CD4-positive, alpha-beta T cell treated with Interleukin-21 for 1 hour (primary cell): ENCODE results near the gene NRXN3.

ENCODE experiments used
- DNase-seq: peaks from one replicate; pipeline ENCODE4 v3.0.0-alpha.2; 2020

The NRXN3 gene

DNA sequence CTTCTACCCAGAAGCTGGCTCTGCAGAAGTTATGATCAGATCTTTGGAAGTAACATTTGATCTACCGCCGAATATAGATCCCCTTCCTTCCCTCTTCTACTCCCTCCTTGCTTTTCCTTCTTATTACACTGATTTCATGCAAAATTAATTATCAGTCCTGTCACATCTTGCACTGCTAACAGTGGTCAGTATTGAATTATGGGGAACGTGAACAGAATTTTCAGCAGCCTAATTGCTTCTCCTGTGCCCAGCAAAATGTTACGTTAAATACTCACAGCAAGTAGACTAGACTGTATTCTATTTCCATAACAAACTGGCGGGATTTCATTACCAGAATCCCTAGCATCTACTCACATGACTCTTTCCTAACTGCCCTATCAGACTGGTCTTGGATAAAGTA, 1444.3 kb downstream of the NRXN3 start:
- DNase-seq, result no peak

DNA sequence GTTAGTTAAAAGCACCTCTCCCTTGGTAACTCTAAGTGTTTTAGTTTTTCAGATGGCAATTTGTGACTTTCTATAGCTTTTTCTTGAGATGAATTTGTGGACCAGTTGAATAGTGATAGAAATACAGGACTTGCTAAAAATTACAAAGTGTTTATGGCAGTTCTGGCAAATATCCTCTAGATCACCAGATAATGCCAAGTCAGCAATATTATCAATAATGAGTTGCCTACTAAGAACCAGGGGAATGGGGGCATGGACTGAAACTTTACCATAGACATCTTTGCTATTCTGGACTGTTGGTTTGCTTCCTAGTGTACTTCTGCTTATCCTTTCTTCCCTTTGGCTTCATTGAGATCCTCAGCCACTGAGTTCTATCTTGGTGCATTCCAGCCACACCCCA, 1456.9 kb downstream of the NRXN3 start:
- DNase-seq, result no peak

DNA sequence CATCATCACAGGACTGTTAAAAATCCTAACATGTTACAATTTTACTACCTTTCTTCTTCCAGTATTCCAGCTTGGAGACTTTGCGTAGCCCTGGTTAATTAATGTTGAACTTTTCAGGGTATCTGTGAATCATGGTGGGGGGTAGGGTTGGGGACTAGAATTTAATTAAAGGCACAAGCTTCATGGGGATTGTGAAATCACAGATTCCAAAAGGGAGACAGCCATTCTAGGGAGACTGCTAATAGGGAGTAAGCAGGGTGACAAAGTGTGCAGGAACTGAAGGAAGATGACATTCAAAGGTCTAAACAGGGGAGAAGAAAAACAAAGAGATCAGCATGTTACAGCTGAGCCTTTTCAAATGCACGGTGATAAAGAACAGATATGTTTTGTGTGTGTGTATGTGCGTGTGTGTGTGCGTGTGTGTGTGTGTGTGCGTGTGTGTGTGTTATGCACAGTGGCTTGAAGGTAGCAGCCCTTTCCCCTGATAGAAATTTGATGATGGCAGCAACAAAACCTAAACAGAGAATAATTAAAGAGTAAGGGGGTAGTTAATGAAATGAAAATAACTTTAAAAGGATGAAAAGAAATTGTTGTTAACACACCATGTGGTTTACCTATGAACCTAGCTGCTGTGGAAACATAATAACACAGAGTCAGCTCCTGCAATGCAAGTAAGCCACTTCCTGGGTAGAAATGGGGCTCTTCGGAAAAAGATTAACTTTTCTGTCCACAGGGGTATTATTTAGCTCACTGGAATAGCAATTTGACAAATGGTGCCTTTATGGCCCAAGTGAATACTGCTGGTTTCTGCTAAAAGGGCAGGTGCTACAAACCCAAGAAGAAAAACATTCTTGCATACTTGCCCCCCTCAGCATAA, 1459.5 kb downstream of the NRXN3 start:
- DNase-seq, result no peak

DNA sequence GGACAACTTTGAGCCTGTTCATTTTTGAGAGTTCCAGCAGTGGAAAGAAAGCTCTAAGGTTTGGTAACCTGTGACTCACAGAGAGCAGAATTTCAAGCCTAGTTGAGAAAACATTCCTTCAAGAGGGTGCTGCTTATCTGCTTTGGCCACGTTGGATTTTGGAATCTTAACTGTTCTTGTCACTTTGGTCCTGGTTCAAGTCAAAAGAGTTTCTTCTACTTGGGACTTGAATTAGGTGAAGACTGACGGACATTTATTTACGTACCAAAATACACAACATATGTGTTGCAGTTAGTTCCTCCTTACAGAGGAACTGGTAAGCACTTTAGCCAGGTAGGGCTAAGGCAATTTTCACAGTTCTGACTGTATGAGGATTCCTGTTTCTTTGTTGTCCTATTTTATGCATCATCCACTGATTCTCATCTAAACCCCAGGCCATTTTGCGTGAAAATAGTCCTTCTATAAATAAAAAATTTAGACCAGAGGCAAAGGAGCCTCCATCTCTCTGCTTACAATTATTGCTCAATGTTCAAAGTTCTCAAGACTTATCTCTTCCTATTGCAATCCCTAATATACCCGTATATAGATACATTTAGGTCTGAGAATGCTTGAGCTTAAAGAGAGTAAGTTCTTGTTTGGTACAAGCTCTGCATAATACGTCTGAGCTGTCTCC, 1460.3 kb downstream of the NRXN3 start:
- no peak for DNase-seq

DNA sequence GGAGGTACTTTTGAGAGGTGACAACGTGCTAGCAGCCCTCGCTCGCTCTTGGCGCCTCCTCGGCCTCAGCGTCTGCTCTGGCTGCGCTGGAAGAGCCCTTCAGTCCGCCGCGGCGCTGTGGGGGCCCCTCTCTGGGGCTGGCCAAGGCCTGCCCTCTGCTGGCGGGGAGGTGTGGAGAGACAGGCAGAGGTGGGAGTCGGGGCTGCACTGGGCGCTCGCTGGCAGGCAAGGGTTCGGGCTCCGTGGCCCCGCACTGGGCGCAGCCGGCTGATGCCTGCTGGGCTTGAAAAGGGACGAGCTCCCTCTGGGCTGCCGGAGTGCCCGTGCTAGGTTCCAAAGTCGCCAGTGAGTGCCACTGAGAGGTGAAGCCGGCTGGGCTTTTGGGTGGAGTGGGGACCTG, 1461.1 kb downstream of the NRXN3 start:
- DNase-seq, result no peak

DNA sequence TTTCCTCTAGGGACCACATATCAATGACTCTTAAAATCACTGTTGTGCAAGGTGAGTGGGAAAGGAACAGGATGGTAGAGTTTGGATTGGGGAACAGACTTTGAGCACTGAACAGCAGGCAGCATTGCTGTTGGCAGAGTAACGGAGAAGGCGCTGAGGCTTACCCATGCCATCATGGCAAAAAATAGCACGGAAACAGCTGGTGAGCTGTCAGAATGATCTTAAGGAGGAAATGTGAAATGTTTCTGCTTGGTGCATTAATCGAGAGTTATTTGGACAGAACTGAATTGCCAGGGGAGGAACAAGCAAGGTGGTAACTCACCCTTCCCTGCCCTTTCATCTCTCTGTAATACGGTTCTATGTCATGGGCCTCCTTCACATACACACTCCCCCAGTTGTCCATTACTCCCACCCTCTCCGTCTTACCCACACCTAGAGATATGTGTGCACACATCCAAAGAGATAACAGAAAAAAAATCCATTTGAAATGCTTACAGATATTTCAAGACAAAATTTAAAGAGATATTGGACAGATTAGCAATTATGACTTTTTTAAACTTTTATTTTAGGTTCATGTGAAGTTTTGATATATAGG, 1468.6 kb downstream of the NRXN3 start:
- no peak for DNase-seq

DNA sequence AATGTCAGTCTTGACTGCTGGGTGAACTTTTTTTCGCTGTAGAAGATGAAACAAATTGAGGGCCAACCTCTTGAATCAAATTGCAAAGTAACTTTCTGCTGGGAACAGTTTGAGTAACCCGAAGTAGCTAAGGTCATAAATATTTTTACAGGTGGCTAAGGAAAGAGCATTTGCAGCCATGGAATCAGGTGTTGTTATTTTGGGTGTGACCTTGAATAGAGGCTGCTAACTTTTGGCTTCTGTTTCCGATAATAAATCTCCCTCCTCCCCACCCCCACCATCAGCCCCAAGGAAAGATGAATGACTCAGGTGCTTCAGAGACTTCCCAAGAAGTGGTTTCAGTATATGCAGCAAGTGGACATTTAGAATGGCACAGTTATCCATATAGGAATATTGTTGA, 1469.4 kb downstream of the NRXN3 start:
- no peak for DNase-seq

DNA sequence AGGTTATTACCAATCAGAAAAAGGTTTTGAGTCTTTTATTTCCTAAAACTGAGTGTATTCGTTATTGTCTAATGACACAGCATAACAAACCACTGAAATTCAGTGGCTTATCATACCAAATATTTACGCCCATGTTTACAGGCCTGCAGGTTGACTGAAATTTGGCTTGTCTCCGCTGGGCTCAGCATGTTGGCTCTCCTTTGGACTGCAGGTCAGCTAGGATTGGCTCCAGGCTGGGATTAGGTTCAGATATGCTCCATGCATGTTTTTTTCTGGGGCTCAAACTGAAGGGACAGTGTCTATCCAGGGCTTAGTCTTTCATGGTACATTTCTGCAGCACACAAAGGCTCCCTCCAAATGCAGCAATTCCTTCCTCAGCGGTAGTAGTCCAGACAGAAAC, 1471.2 kb downstream of the NRXN3 start:
- DNase-seq, result no peak

DNA sequence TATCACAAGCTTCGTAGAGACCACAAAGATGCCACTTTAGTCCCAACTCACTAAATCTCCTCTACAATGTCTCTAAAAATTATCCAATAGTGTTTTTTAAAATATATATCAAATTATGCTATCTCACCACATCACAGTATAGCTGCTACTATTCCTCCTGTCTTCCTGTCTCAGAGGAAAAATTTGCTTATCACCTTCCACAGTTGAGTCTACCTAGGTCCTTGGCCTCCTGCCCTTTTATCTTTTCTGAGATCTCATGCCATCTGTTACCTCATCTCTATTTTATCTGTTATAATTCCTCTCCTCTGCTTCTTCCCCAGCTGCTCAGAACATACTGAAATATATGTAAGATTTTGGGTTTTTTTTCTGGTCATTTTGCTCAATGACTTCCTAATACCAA, 1473.0 kb downstream of the NRXN3 start:
- DNase-seq, result no peak

DNA sequence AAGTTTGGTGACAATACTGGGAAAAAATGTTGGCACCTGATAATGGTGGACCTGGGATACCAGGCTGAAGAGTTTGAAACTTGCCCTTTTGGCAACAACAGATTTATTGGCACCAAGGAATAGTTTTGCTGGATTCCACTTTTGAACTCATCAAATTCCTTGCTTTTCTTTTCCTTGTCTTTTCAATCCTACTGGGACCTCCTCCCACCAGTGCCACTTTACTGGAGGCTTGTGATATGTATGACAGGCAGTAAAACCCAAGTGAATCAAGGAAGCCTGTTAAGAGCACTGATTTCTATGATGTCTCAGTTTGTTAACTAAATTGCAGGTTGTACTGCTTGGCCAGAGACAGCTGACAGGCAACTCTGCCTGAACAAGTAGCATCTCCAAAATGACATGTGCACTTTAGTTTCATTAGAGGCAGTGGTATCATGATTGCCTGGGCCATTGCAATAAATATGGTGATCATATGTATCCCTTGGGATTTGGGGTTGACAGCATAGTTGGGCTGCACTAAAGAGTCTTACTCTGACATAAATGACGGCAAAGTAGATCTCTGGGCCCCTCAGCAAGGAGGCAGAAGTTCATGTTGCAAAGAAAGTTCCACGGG, 1475.7 kb downstream of the NRXN3 start:
- no peak for DNase-seq

DNA sequence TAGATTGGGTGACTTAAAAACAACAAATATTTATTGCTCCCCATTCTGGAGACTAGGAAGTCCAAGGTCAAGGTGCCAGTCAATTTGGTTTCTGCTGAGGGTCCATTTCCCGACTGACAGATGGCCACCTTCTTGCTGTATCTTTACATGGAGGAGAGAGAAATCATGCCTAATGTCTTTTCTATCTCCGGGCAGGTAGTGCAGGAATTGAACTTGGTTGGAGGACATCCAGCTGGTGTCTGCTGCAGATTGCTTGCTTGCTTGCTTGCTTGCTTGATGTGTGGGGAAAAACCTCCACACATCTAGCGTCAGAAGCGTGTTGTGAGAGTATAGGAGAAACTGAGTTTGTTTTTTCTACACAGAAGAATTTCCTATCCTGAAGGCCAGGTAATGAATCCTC, 1479.7 kb downstream of the NRXN3 start:
- no peak for DNase-seq

DNA sequence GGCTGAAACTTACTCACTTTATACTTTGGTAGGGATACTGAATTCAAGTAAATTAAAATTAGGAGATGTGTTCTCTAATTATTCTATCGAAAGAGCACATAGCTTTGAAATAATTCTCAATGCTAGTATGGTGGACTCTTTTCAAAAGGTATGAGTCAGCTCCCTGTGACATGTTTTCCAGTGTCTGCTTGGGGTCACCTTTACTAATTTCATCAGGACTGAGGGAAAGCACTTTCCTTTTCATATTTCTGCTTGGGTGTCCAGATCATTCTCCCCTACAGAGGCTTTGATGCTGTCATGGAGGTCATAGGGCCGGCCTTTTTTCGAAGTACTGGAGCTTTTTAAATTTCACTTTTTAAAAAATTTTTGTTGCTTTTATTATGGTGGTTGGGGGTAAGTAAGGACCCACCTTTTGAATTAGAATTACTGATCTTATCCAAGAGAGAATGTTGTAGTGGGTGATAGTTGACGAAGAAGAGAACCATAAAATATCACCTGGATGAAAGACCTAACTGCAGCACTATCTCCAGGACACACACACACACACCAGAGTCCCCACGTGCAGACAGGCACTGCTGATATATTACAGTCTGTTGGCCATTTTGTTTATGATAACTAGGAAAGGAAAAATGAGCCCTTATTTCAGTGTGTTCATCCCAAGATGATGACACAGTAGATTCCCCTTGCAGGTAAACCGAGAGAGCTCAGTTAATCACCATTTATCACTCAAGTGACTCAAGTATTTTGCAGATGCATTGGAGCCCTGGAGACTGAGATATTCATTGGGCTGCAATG, 1482.5 kb downstream of the NRXN3 start:
- no peak for DNase-seq

DNA sequence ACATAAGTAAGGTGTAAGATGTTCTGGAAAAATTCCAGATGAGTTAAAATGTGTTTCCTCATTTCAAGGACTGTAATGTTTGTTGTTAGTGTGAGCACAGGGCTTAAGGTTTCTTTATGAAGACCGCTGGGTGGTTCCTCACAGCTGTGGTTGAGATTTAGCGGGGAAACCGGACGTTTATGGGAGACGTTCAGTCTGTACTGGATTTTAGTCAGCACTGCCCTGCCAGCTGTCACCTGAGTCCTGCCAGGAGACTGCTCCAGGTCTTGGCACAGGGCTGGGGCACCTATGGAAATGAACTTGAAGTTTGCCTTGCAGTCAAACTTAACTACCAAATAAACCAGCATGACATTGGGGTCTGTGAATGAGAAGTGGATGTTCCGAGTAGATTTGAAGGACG, 1485.9 kb downstream of the NRXN3 start:
- DNase-seq, result no peak

DNA sequence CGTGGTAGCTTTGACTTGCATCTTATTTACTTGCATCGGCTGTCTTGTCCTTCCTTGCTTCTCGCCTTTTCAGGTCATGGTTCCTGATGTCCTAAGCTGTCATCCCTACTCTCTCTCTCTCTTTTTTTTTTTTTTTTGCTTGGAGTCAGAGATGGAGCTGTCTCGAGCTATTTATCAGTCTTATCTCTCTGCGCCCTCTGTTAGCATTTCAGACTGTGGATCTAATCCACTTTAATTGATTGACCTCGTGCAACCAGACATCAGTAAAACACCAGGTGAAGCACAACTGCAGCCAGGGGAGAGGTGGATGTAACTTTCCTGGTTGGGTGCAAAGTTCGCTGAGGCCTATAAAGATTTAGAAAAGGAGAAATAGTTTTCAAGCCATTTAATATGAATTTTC, 1486.3 kb downstream of the NRXN3 start:
- DNase-seq, result no peak

DNA sequence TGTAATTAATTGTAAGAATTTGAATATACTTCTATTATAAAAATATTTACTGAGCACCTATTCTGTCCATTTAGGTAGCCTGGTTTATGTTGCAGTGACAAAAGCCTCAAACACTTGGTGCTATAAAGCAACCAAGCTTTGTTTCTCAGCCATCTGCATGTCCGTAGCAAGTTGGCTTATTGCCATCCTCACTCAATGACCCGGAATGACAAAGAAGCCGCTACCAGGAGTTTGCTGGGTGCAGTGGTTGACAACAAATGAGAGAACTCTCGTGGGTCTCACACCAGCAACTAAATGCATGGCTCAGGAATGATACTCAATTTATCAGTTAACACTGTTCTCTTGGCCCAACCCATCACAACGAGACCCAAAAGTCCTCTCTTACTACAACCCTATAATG, 1488.0 kb downstream of the NRXN3 start:
- no peak for DNase-seq

DNA sequence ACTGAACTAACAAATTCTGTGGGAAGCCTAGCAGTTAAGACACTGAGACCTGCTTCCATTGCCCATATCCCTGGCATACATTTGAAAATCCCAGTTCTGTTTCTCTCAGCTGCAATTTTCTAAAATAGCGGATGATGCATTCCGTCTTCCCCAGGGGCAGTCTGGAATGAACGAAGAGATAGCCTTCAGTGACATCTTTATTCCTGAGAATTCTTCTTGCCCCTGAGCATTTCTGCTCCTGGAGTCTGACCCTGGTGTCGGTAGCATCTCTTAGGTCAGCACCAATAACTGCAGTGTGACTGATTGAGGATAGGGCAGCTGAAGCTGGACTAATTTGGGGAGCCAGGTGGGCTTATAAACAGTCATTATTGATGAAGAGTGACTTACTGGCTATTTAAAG, 1488.6 kb downstream of the NRXN3 start:
- no peak for DNase-seq

DNA sequence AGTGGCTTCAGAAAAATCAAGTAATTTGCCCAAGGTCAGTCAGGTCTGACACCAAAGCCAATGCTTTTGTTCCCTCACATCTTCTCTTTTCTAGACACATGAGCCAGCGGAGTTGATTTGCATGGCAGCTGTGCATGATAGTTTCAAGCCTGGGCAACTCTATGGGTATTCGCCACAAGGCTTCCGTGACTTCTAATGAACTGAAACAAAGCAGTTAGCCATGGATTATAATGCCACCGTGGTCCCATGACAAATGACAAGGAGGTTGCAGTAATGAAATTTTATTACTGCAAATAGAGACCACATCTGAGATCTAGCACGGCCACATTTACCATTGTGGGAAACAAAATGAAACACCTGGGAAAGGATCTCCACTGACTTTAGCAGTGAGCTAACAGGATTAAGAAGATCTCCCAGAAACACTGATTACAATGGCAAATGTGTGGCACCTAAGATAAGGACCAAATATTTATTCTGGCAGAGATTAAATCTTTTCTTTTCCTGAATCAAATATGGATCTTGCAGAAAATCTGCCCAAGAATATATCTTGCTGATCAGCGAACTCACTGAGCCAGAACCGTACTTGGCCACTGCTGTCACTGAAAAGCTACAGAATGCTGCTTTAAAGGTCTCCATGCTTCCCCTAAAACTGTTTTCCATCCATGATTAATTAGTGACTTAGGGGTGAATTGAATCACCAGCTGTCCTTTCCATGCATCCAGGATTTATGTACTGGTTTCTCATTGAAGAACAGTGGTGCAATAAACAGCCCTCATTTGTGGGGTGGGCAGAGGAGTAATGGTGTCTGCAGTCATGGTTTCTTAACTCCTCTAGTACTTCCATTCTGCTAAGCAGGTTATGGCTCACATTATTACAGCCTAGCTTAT, 1490.1 kb downstream of the NRXN3 start:
- no peak for DNase-seq

DNA sequence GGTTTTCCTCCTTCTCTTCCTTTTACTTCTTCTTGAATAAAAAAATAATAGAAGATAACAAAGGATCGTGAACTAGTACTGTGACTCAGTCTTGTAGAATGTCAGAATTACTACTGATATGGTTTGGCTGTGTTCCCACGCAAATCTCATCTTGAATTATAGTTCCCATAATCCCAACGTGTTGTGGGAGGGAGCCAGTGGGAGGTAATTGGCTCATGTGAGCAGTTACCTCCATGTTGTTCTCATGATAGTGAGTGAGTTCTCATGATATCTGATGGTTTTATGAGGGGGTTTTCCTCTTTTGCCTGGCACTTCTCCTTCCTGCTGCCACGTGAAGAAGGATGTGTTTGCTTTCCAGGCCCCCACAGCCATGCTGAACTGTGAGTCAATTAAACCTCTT, 1491.6 kb downstream of the NRXN3 start:
- DNase-seq, result no peak

DNA sequence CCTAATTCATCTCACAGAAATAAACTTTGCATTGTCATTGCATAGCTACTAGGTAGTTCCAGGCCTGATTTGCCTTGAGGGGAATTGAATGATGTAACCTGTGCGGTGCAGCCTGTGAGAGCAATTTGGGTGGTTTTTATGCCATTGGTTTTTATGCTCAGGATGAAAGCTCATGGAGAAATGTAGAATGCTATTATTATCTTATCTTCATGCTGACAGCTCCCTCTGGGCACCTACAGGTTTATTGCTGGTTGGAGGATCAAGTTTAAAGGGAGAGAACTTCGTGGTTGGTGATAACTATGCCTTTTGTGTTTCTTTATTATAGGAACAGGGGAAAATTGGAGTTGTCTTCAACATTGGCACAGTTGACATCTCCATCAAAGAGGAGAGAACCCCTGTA, 1493.3 kb downstream of the NRXN3 start:
- DNase-seq, result no peak

DNA sequence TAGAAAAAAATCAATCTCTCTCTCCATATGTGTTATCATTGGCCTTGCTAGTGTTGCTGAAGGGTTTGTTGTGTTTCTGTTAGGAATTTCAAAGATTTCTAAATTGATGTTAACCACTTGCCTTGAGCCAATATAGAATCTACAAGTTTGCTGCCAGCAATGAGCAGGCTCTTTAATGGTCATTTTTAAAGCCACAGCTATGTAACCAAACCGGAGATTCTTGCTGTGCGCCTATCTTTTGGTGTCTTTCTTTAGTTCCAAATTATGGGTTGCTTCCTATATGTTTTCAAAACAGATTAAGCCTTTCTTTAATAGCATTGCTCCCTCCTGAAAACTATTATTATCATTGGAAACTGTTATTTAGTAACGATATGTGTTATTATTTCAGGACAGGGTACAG, 1495.4 kb downstream of the NRXN3 start:
- no peak for DNase-seq

DNA sequence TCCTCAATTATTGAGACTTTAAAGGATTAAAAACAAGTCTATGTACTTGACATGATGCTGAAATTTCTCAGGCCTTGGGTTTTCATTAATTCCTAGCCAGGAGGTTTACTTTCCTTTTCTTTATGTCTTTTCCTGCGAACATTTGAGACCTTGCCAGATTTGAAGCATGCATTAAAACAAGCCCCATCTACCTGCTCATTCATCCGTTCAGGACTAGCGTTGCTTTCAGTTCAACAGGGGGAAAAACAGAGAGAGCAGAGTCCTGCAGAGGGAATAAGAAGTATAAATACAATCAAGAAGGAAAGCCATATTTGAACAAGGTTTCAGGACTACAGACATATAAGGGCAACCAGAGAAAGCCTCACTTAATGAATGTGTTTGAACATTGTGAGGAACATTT, 1498.8 kb downstream of the NRXN3 start:
- no peak for DNase-seq

DNA sequence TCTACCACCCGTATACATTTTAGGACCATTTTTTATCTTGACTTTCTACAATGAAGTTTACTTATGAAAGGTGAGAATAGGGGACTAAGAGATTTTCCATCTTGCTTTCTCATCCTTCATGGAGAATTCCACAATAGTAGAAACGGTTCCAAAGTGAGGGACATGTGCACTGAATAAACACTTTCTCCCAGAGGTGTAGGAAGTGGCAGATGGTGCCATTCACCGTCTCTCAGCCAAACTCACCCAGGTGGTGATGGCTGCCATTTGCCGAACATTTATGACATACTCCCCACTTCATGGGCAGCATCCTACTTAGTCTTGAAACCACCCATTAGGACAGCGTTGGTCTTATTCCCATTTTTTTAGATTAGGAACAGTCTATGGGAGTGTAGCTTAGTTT, 1500.6 kb downstream of the NRXN3 start:
- DNase-seq, result no peak
